SK-N-SH (cell line): ENCODE measurements around the gene OGFOD2. TPM values are rescaled to one million over a fixed set of nuclear protein-coding genes. Genes with fewer than 3 reads are reported as not detected.

Experiments
- CTCF ChIA-PET: fragments of 300-600, 350-600 bp; formaldehyde crosslinking; extraction: SDS; loops from one replicate; lab custom pipeline; 2021; lab: Yijun Ruan, JAX
- POLR2A ChIA-PET: fragments of 350-600 bp; sonication (Branson Sonifier 250); formaldehyde crosslinking; extraction: SDS; loops from one replicate; lab custom pipeline; 2020; ENCODE audit warnings: antibody characterized with exemption, inconsistent platforms; lab: Yijun Ruan, JAX
- DNase-seq: peaks from one replicate; pipeline ENCODE4 v3.0.0; 2012
- H2AFZ ChIP-seq: fragments of 200-600 bp; sonication (generic); 2 replicates; pipeline ENCODE4 v1.8.1; 2016; ENCODE audit warnings: antibody characterized with exemption, mild to moderate bottlenecking, low read depth
- H3F3A ChIP-seq: fragments of 200-600 bp; sonication (generic); replicated peaks from 2 replicates; pipeline ENCODE3; 2016; ENCODE audit warnings: antibody characterized with exemption, mild to moderate bottlenecking; ENCODE audit not compliant: insufficient read depth
- H3K27ac ChIP-seq, 2 experiments: fragments of 200-500 bp in 1 of 2; fragments of 200-600 bp in 1 of 2; sonication (Bioruptor generic) in 1 of 2; sonication (generic), shearing (Covaris generic) in 1 of 2; 2 replicates each; pipeline versions ENCODE4 v1.5.1 to v1.6.1; 2014 to 2016; ENCODE audit warnings: low read depth in 2 of 2, inconsistent platforms in 1 of 2, low read length in 1 of 2, mild to moderate bottlenecking in 1 of 2, mixed read lengths in 1 of 2
- H3K27me3 ChIP-seq: fragments of 200-600 bp; sonication (generic), shearing (Covaris generic); 2 replicates; pipeline ENCODE4 v1.6.1; 2016; ENCODE audit warnings: mixed run types; ENCODE audit not compliant: insufficient read depth
- H3K36me3 ChIP-seq, 2 experiments: fragments of 200-500 bp in 1 of 2; fragments of 200-600 bp in 1 of 2; sonication (Bioruptor generic) in 1 of 2; sonication (generic) in 1 of 2; replicated peaks in 1 of 2; 2 replicates each; pipeline versions ENCODE3 to v1.5.1; 2014 to 2016; ENCODE audit warnings: low read length in 1 of 2, mild to moderate bottlenecking in 1 of 2; ENCODE audit not compliant: insufficient read depth in 2 of 2, control insufficient read depth in 1 of 2
- H3K4me1 ChIP-seq, 2 experiments: fragments of 200-500 bp in 1 of 2; fragments of 200-600 bp in 1 of 2; sonication (Bioruptor generic) in 1 of 2; sonication (generic), shearing (Covaris generic) in 1 of 2; 2 replicates each; pipeline versions ENCODE4 v1.5.1 to v1.6.1; 2014 to 2016; ENCODE audit warnings: low read depth in 1 of 2, low read length in 1 of 2, mixed run types in 1 of 2; ENCODE audit not compliant: insufficient read depth in 2 of 2, control insufficient read depth in 1 of 2
- H3K4me2 ChIP-seq: fragments of 200-600 bp; sonication (generic), shearing (Covaris generic); 2 replicates; pipeline ENCODE4 v1.6.1; 2017; ENCODE audit warnings: mixed run types
- H3K4me3 ChIP-seq, 2 experiments: fragments of 200-500 bp in 1 of 2; fragments of 200-600 bp in 1 of 2; sonication (Bioruptor generic) in 1 of 2; sonication (generic), shearing (Covaris generic) in 1 of 2; 2 replicates each; pipeline versions ENCODE4 v1.5.1 to v1.8.1; 2014 to 2016; ENCODE audit warnings: low read depth in 2 of 2, inconsistent platforms in 1 of 2, low read length in 1 of 2, mild to moderate bottlenecking in 1 of 2, mixed read lengths in 1 of 2, moderate library complexity in 1 of 2
- H3K79me2 ChIP-seq: fragments of 200-600 bp; sonication (generic); 2 replicates; pipeline ENCODE4 v1.8.1; 2017; ENCODE audit warnings: mild to moderate bottlenecking; ENCODE audit not compliant: insufficient read depth
- H3K9ac ChIP-seq: fragments of 200-600 bp; sonication (generic); 2 replicates; pipeline ENCODE4 v1.6.1; 2017; ENCODE audit warnings: mixed run types
- H3K9me2 ChIP-seq: fragments of 200-600 bp; sonication (generic); 2 replicates; pipeline ENCODE4 v1.6.1; 2017; ENCODE audit warnings: mixed run types
- H3K9me3 ChIP-seq: fragments of 200-600 bp; sonication (generic); 2 replicates; pipeline ENCODE4 v1.6.1; 2017; ENCODE audit warnings: mixed run types, mild to moderate bottlenecking, moderate library complexity
- H4K20me1 ChIP-seq: fragments of 200-600 bp; sonication (generic); 2 replicates; pipeline ENCODE4 v1.6.1; 2017; ENCODE audit warnings: mild to moderate bottlenecking, mixed run types; ENCODE audit not compliant: insufficient read depth
- ELF1 ChIP-seq: IDR thresholded peaks from 2 replicates; pipeline ENCODE4 v1.4.0; 2012
- FOXJ3 ChIP-seq: sonication (generic); formaldehyde crosslinking; IDR thresholded peaks from 2 replicates; pipeline ENCODE4 v1.5.1; 2020; ENCODE audit warnings: mild to moderate bottlenecking, missing genetic modification reagents
- GABPA ChIP-seq: IDR thresholded peaks from 2 replicates; pipeline ENCODE4 v1.4.0; 2012; ENCODE audit warnings: low read depth, mild to moderate bottlenecking
- IRF3 ChIP-seq: fragments of 150-350 bp; IDR thresholded peaks from 2 replicates; pipeline ENCODE4 v1.6.1; 2016; ENCODE audit warnings: mild to moderate bottlenecking, low read depth, low read length
- JUND ChIP-seq: IDR thresholded peaks from 2 replicates; pipeline ENCODE4 v1.4.0; 2012
- RAD21 ChIP-seq: IDR thresholded peaks from 2 replicates; pipeline ENCODE4 v1.6.1; 2012; ENCODE audit warnings: mild to moderate bottlenecking, low read length
- RCOR1 ChIP-seq: fragments of 150-350 bp; IDR thresholded peaks from 2 replicates; pipeline ENCODE4 v1.6.1; 2017; ENCODE audit warnings: antibody characterized with exemption, low read length
- RXRA ChIP-seq: IDR thresholded peaks from 2 replicates; pipeline ENCODE4 v1.4.0; 2012; ENCODE audit warnings: low read depth, mild to moderate bottlenecking, borderline replicate concordance
- TCF12 ChIP-seq: IDR thresholded peaks from 2 replicates; pipeline ENCODE4 v1.4.0; 2012
- WGBS: methylation state at CpG from one replicate; pipeline ENCODE4 v1.1.6; 2017; ENCODE audit warnings: low lambda C conversion rate; 5-methylcytosine and 5-hydroxymethylcytosine counted together
- polyA plus RNA-seq, 3 experiments: library from polyadenylated mRNA; depleted of rRNA; stranded (reverse); fragments of >200 nt; gene quantifications; 2 replicates each; pipeline ENCODE4 v1.2.3, GENCODE V29; 2012
- TF ChIP-seq, protein P1 (sequence below): IDR thresholded peaks from 2 replicates; pipeline ENCODE4 v1.4.0; 2012; ENCODE audit warnings: low read depth, borderline replicate concordance
- TF ChIP-seq, protein P2 (sequence below): IDR thresholded peaks from 2 replicates; pipeline ENCODE4 v1.4.0; 2012; ENCODE audit warnings: low read depth

OGFOD2 gene
- polyA plus RNA-seq, 1 of the 3 experiments (the other 2 are of a cell fraction) = 22.0 TPM

DNA sequence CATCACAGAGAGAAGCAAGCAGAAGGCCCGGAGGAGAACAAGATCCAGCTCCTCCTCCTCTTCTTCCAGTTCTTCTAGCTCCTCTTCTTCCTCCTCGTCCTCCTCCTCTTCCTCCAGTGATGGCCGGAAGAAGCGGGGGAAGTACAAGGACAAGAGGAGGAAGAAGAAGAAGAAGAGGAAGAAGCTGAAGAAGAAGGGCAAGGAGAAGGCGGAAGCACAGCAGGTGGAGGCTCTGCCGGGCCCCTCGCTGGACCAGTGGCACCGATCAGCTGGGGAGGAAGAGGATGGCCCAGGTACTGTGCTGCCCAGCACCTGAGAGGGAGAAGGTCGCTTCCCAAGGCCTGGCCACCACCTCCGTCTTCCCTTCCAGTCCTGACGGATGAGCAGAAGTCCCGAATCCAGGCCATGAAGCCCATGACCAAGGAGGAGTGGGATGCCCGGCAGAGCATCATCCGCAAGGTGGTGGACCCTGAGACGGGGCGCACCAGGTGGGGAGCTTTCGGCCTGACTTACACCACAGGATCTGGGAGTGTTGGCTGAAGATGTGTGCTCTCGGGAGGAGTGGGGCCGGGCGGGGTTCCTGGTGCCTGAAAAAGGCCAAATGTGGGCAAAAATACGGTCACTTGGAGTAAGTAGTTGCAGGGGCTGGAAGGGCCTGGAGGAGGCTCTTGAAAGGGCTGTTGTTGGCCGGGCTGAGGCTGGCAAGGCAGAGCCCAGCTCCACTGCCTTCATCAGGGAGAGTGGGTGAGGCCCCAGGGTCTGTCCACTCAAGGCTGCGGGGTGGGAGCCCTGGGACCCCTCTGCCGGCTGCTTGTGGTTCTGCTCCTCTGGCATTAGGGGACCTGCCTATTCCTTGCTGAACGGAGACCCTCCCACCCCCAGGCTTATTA, 6.8 kb downstream of the OGFOD2 start:
- peak overlapping the region; percentile 96 for H3K4me3 ChIP-seq
- H3K27ac ChIP-seq = peak overlapping the region in 1 of 2 experiments; percentile 51; a peak in 2 of 4 replicates
- ChIA-PET POLR2A (interaction anchor here (0.8 to 1.0 kb wide), 2 partner anchors 13 to 250 kb away, joined by 3 read pairs; partner anchors contain the start of gene MPHOSPH9), CTCF (interaction anchor here (0.6 to 5.0 kb wide), 6 partner anchors 11 to 292 kb away, joined by 3 to 25 read pairs (median 3); no protein-coding TSS in a partner anchor)
- H2AFZ ChIP-seq = no peak overlapping the region
- peaks cover 13 to 33% of the 10 kb centered on the region in 2 experiments; a peak in 3 of 4 replicates for H3K4me1 ChIP-seq
- no peak for TF ChIP-seq RXRA
- no peak for TF ChIP-seq RAD21
- TF ChIP-seq JUND = no peak
- H3K36me3 ChIP-seq = peaks cover 0 to 25% of the 10 kb centered on the region in 2 experiments
- H3K9ac ChIP-seq = peak overlapping the region; percentile 92
- peak overlapping the region; percentile 96 for H3K4me2 ChIP-seq
- no peak for DNase-seq
- H3K9me2 ChIP-seq = no peaks in the 10 kb centered on the region
- no peaks in the 10 kb centered on the region for H3K9me3 ChIP-seq
- no peaks in the 10 kb centered on the region for H3K27me3 ChIP-seq
- 78% methylated on average over 23 of the region's 25 CpGs for WGBS
- H3F3A ChIP-seq = peaks cover 7% of the 10 kb centered on the region
- peaks cover 10% of the 10 kb centered on the region; the same call in 1 of the 2 replicates for H4K20me1 ChIP-seq
- H3K79me2 ChIP-seq = peaks cover 60% of the 10 kb centered on the region; the same call in 1 of the 2 replicates

DNA sequence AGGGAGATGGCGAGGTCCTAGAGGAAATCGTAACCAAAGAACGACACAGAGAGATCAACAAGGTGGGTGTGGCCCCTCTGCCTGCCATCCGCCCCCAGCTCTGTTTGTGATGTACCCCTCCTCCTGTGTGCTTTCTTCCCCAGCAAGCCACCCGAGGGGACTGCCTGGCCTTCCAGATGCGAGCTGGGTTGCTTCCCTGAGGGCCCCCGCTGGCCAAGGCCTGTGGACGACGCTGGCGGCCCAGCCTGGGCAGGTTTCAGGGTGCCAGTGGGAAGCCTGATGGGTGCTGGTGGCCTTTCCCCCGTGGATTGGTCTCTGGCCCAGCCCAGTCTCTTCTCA, 7.4 kb downstream of the OGFOD2 start:
- Histone ChIP-seq H3K4me3 (no peak overlapping the region), H3K79me2 (peaks cover 56% of the 10 kb centered on the region; the same call in 1 of the 2 replicates), H3K27ac (no peak overlapping the region), H3F3A (peaks cover 7% of the 10 kb centered on the region), H3K4me2 (peak overlapping the region; percentile 96; the same call in 1 of the 2 replicates), H4K20me1 (peaks cover 10% of the 10 kb centered on the region; the same call in 1 of the 2 replicates), H3K4me1 (peaks cover 13 to 33% of the 10 kb centered on the region in 2 experiments; a peak in 3 of 4 replicates), H3K9me3 (no peaks in the 10 kb centered on the region), H3K27me3 (no peaks in the 10 kb centered on the region), H3K36me3 (peaks cover 0 to 23% of the 10 kb centered on the region in 2 experiments), H3K9me2 (no peaks in the 10 kb centered on the region), H3K9ac (no peak overlapping the region), H2AFZ (no peak overlapping the region)
- CTCF ChIA-PET = interaction anchor here (1.2 to 5.0 kb wide), 3 partner anchors 10 to 256 kb away, joined by 3 to 25 read pairs (median 3); no protein-coding TSS in a partner anchor
- WGBS = 88% methylated on average over 9 of the region's 11 CpGs
- POLR2A ChIA-PET = no interaction called here
- no peak for DNase-seq
- TF ChIP-seq, protein P1, sequence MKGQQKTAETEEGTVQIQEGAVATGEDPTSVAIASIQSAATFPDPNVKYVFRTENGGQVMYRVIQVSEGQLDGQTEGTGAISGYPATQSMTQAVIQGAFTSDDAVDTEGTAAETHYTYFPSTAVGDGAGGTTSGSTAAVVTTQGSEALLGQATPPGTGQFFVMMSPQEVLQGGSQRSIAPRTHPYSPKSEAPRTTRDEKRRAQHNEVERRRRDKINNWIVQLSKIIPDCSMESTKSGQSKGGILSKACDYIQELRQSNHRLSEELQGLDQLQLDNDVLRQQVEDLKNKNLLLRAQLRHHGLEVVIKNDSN = no peak
- TF ChIP-seq GABPA (no peak), RAD21 (no peak), ELF1 (no peak), FOXJ3 (CRISPR knock-in tag) (no peak), TCF12 (no peak), RCOR1 (no peak), IRF3 (no peak)
- TF ChIP-seq, protein P2, sequence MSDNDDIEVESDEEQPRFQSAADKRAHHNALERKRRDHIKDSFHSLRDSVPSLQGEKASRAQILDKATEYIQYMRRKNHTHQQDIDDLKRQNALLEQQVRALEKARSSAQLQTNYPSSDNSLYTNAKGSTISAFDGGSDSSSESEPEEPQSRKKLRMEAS = no peak
